HCT116 (cell line): Measurements from ENCODE around the gene VPS37B. TPM values are rescaled to one million over a fixed set of nuclear protein-coding genes. Genes with fewer than 3 reads are reported as not detected.
A peak's percentile ranks its signal among the peaks of the same experiment; 100 is the strongest.

Experiments
- ATAC-seq: fragments of 200-7000 bp; cut with Tn5 transposase; 2 replicates; pipeline ENCODE4 v1.9.1; 2020; ENCODE audit warnings: mild to moderate bottlenecking, moderate library complexity
- BruUV-seq: library from RNA; stranded (reverse); fragments of 400-500 nt; replicated peaks from 2 replicates; lab custom pipeline; 2021; lab: Mats Ljungman, UMichigan
- CTCF ChIA-PET: fragments of 300-600 bp; sonication (Branson Sonifier 250); formaldehyde crosslinking; loops from one replicate; lab custom pipeline; 2021; ENCODE audit warnings: antibody characterized with exemption; lab: Charles Lee
- POLR2A ChIA-PET: fragments of 300-600, 350-600 bp; sonication (Branson Sonifier 250); formaldehyde crosslinking; loops from one replicate; lab custom pipeline; 2021; ENCODE audit warnings: antibody characterized with exemption; lab: Charles Lee
- RAD21 ChIA-PET, 2 experiments: fragments of 300-600 bp; sonication (Branson Sonifier 250); formaldehyde crosslinking; loops; one replicate each; lab custom pipeline; 2023; ENCODE audit warnings: low total read pairs in 2 of 2; ENCODE audit not compliant: uncharacterized antibody in 2 of 2, unreplicated experiment in 2 of 2, low non-redundant PET in 1 of 2; lab: Charles Lee
- DNase-seq: peaks from one replicate; pipeline ENCODE4 v3.0.0-alpha.2; 2010; ENCODE audit warnings: low read depth, low spot score
- H2AFZ ChIP-seq: fragments of 200-600 bp; shearing (Covaris generic), sonication (generic); 2 replicates; pipeline ENCODE4 v1.6.1; 2017; ENCODE audit warnings: low read depth, mixed run types, mixed read lengths, antibody characterized with exemption, low read length; ENCODE audit not compliant: poor library complexity, severe bottlenecking
- H3K27ac ChIP-seq: 2 replicates; pipeline ENCODE4 v1.5.1; 2012; ENCODE audit warnings: low read depth, low read length
- H3K27me3 ChIP-seq: fragments of 200-600 bp; sonication (generic); 2 replicates; pipeline ENCODE4 v1.6.1; 2016; ENCODE audit warnings: mixed run types, low read length, mixed read lengths; ENCODE audit not compliant: insufficient read depth
- H3K36me3 ChIP-seq, 2 experiments: fragments of 200-500 bp in 1 of 2; fragments of 200-600 bp in 1 of 2; sonication (Bioruptor generic) in 1 of 2; sonication (generic) in 1 of 2; 2 replicates each; pipeline versions ENCODE4 v1.5.1 to v1.6.1; 2014 to 2016; ENCODE audit warnings: low read length in 2 of 2, inconsistent platforms in 1 of 2, mixed read lengths in 1 of 2, mixed run types in 1 of 2; ENCODE audit not compliant: insufficient read depth in 2 of 2, control insufficient read depth in 1 of 2
- H3K4me1 ChIP-seq, 2 experiments: fragments of 200-600 bp in 1 of 2; sonication (generic) in 1 of 2; 2 replicates each; pipeline versions ENCODE4 v1.5.1 to v1.6.1; 2012 to 2017; ENCODE audit warnings: low read length in 2 of 2, inconsistent platforms in 1 of 2, mild to moderate bottlenecking in 1 of 2, mixed read lengths in 1 of 2, mixed run types in 1 of 2, moderate library complexity in 1 of 2; ENCODE audit not compliant: insufficient read depth in 2 of 2, control insufficient read depth in 1 of 2
- H3K4me2 ChIP-seq: fragments of 200-600 bp; sonication (generic); 2 replicates; pipeline ENCODE4 v1.6.1; 2017; ENCODE audit warnings: mixed run types, low read length, mixed read lengths
- H3K4me3 ChIP-seq, 2 experiments: fragments of 200-600 bp in 1 of 2; sonication (generic) in 1 of 2; replicated peaks in 1 of 2; 2 replicates each; pipeline ENCODE4 v1.5.1; 2011 to 2016; ENCODE audit warnings: low read length in 2 of 2, control low read depth in 1 of 2, low read depth in 1 of 2, mild to moderate bottlenecking in 1 of 2, mixed read lengths in 1 of 2, mixed run types in 1 of 2
- H3K79me2 ChIP-seq: fragments of 200-600 bp; sonication (generic); 2 replicates; pipeline ENCODE4 v1.6.1; 2017; ENCODE audit warnings: mild to moderate bottlenecking, mixed run types, low read length, moderate library complexity, mixed read lengths; ENCODE audit not compliant: insufficient read depth
- H3K9ac ChIP-seq: fragments of 200-600 bp; sonication (generic); 2 replicates; pipeline ENCODE4 v1.6.1; 2016; ENCODE audit warnings: low read length, mixed read lengths
- H3K9me2 ChIP-seq: fragments of 200-600 bp; sonication (generic), shearing (Covaris generic); 2 replicates; pipeline ENCODE4 v1.6.1; 2017; ENCODE audit warnings: mixed run types, mild to moderate bottlenecking, moderate library complexity; ENCODE audit not compliant: insufficient read depth
- H3K9me3 ChIP-seq, 2 experiments: fragments of 200-500 bp in 1 of 2; fragments of 200-600 bp in 1 of 2; sonication (Bioruptor generic) in 1 of 2; sonication (generic) in 1 of 2; 2 replicates each; pipeline ENCODE4 v1.6.1; 2014 to 2017; ENCODE audit warnings: low read length in 2 of 2, mixed read lengths in 2 of 2, inconsistent platforms in 1 of 2, low read depth in 1 of 2, mild to moderate bottlenecking in 1 of 2, mixed run types in 1 of 2, moderate library complexity in 1 of 2; ENCODE audit not compliant: control insufficient read depth in 1 of 2, insufficient read depth in 1 of 2
- H4K20me1 ChIP-seq: fragments of 200-600 bp; sonication (generic), shearing (Covaris generic); 2 replicates; pipeline ENCODE4 v1.6.1; 2017; ENCODE audit warnings: mixed run types, mild to moderate bottlenecking, moderate library complexity; ENCODE audit not compliant: insufficient read depth
- CEBPB ChIP-seq: IDR thresholded peaks from 2 replicates; pipeline ENCODE4 v1.6.1; 2012; ENCODE audit warnings: low read depth
- POLR2AphosphoS5 ChIP-seq: IDR thresholded peaks from 2 replicates; pipeline ENCODE4 v1.6.1; 2011; ENCODE audit warnings: mild to moderate bottlenecking, low read depth, low read length, moderate library complexity
- ZFX ChIP-seq: fragments of 450-650 bp; IDR thresholded peaks from 2 replicates; pipeline ENCODE4 v1.6.1; 2017
- intact Hi-C: fragments of 100-400 bp; cut with micrococcal nuclease; formaldehyde crosslinking; loops from 2 replicates; pipeline ENCODE4 v1.10.0; 2022
- total RNA-seq: library from RNA; stranded (reverse); gene quantifications from one replicate; pipeline ENCODE4 v1.2.1, GENCODE V29; 2021; ENCODE audit not compliant: unreplicated experiment

VPS37B gene
- total RNA-seq, 1 experiment from 2014 or later, result 55.0 TPM

DNA sequence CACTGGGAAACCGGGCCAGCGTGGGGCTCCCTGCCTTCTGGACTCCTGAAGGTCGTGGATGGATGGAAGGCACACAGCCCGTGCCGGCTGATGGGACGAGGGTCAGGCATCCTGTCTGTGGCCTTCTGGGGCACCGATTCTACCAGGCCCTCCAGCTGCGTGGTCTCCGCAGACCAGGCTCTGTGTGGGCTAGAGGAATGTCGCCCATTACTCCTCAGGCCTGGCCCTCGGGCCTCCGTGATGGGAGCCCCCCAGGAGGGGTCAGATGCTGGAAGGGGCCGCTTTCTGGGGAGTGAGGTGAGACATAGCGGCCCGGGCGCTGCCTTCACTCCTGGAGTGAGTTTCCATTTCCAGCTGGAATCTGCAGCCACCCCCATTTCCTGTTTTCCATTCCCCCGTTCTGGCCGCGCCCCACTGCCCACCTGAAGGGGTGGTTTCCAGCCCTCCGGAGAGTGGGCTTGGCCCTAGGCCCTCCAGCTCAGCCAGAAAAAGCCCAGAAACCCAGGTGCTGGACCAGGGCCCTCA lies 33.8 kb downstream of the VPS37B start:
- Histone ChIP-seq H3K4me3 (no peak overlapping the region), H2AFZ (no peak overlapping the region), H3K4me2 (no peak overlapping the region), H3K36me3 (peaks cover 5 to 7% of the 10 kb centered on the region in 2 experiments; a peak in 3 of 4 replicates), H3K9me2 (no peaks in the 10 kb centered on the region), H3K4me1 (no peaks in the 10 kb centered on the region), H3K27me3 (no peaks in the 10 kb centered on the region), H4K20me1 (no peaks in the 10 kb centered on the region), H3K9ac (no peak overlapping the region), H3K9me3 (no peaks in the 10 kb centered on the region), H3K79me2 (no peaks in the 10 kb centered on the region; the same call in 1 of the 2 replicates), H3K27ac (no peak overlapping the region)
- no peak for DNase-seq
- 0 out of 2 replicates have a peak, but pooled peaks have one; percentile 3 for TF ChIP-seq POLR2AphosphoS5
- TF ChIP-seq CEBPB, result no peak
- BruUV-seq, result TSS peak; percentile 31
- no peak for ATAC-seq
- ChIA-PET CTCF (interaction anchor here (0.9 to 3.6 kb wide), 6 partner anchors 57 to 376 kb away, joined by 3 to 17 read pairs (median 11); no protein-coding TSS in a partner anchor), RAD21 (no interaction called here), POLR2A (no interaction called here)
- intact Hi-C loops, result loop anchor here (5.0 kb wide), 1 partner anchor 70 kb away; no protein-coding TSS in a partner anchor

DNA sequence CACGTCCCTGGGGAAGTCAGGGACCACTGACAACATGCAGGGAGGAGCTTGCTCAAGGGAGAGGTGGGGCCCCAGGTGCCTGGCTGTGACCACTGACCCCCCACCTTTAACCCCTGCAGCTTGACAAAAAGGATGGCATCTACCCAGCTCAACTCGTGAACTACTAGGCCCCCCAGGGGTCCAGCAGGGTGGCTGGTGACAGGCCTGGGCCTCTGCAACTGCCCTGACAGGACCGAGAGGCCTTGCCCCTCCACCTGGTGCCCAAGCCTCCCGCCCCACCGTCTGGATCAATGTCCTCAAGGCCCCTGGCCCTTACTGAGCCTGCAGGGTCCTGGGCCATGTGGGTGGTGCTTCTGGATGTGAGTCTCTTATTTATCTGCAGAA lies 34.3 kb downstream of the VPS37B start:
- Histone ChIP-seq H3K4me3 (no peak overlapping the region), H3K4me1 (no peaks in the 10 kb centered on the region), H3K27ac (no peak overlapping the region), H3K36me3 (peaks cover 3 to 8% of the 10 kb centered on the region in 2 experiments; a peak in 3 of 4 replicates), H4K20me1 (no peaks in the 10 kb centered on the region), H3K9ac (no peak overlapping the region), H3K9me2 (no peaks in the 10 kb centered on the region), H2AFZ (no peak overlapping the region), H3K27me3 (no peaks in the 10 kb centered on the region), H3K4me2 (no peak overlapping the region), H3K9me3 (no peaks in the 10 kb centered on the region), H3K79me2 (no peaks in the 10 kb centered on the region; the same call in 1 of the 2 replicates)
- RAD21 ChIA-PET, result no interaction called here
- POLR2A ChIA-PET, result no interaction called here
- no peak for DNase-seq
- CTCF ChIA-PET, result interaction anchor here (0.9 to 3.6 kb wide), 6 partner anchors 57 to 376 kb away, joined by 3 to 17 read pairs (median 11); no protein-coding TSS in a partner anchor
- intact Hi-C loops, result loop anchor here (2.0 to 5.0 kb wide), 2 partner anchors 69 to 223 kb away; no protein-coding TSS in a partner anchor
- BruUV-seq, result no TSS peak
- TF ChIP-seq ZFX, result no peak
- 0 out of 2 replicates have a peak, but pooled peaks have one; percentile 13 for TF ChIP-seq POLR2AphosphoS5
- no peak for ATAC-seq
